ENCODE measurements around the gene PCED1B. TPM values are rescaled to one million over a fixed set of nuclear protein-coding genes. Genes with fewer than 3 reads are reported as not detected.

Gene PCED1B
- total and polyA plus RNA-seq, 2 donors (not counting 1 experiment from before 2014, with no cell fraction given): 26.2 to 45.8 TPM

GRCh38 chr12:47067771-47068431, 11.5 kb upstream of the PCED1B start:
- no peak overlapping the region for H3K27ac Mint-ChIP-seq
- ChIA-PET CTCF (interaction anchor here (0.7 to 3.0 kb wide), 3 partner anchors 10 to 329 kb away, joined by 3 to 8 read pairs (median 3); no protein-coding TSS in a partner anchor), POLR2A (no interaction called here)
- Histone ChIP-seq H3K27ac (ENCODE audit: low read length in 2 of 2) (no peak overlapping the region), H3K36me3 (replicated peaks in 1 of 2; ENCODE audit: control extremely low read depth in 1 of 2, control insufficient read depth in 1 of 2, extremely low read depth in 1 of 2, insufficient read depth in 2 of 2, low read length in 1 of 2) (no peaks in the 10 kb centered on the region), H3K9me3 (ENCODE audit: control extremely low read depth in 1 of 3, control insufficient read depth in 2 of 3, insufficient read depth in 1 of 3, low read length in 2 of 3) (no peaks in the 10 kb centered on the region), H3K4me1 (ENCODE audit: control insufficient read depth in 2 of 2, insufficient read depth in 2 of 2, low read length in 2 of 2) (no peaks in the 10 kb centered on the region), H3K4me2 (replicated peaks; ENCODE audit: low read depth, low read length, poor library complexity, severe bottlenecking) (no peak overlapping the region), H3K4me3 (ENCODE audit: control extremely low read depth in 1 of 5, extremely low read depth in 1 of 5, insufficient read depth in 1 of 5, low read depth in 2 of 5, low read length in 4 of 5) (no peak overlapping the region), H3K79me2 (ENCODE audit: control insufficient read depth, insufficient read depth, low read length) (no peaks in the 10 kb centered on the region), H3K27me3 (replicated peaks in 1 of 4; ENCODE audit: control extremely low read depth in 1 of 4, control insufficient read depth in 3 of 4, insufficient read depth in 4 of 4, low read length in 3 of 4) (no peaks in the 10 kb centered on the region), H4K20me1 (ENCODE audit: control insufficient read depth, insufficient read depth, low read length, poor library complexity, severe bottlenecking) (no peaks in the 10 kb centered on the region), H2AFZ (ENCODE audit: insufficient read depth, low read depth, low read length, poor library complexity, severe bottlenecking) (no peak overlapping the region), H3K9ac (ENCODE audit: low read length) (no peak overlapping the region)
- WGBS (ENCODE audit: insufficient coverage): 83% methylated on average over 1 of the region's 5 CpGs
- no peaks in the 10 kb centered on the region for H3K9me3 Mint-ChIP-seq (ENCODE audit: insufficient read depth)
- intact Hi-C loops (cut with micrococcal nuclease): no loop called here
- TF ChIP-seq CTCF (IDR thresholded peaks at IDR 0.05): no peak
- no peak for TF ChIP-seq EZH2 (IDR thresholded peaks at IDR 0.05; ENCODE audit: borderline replicate concordance, insufficient read depth, low read depth, low read length, poor library complexity, severe bottlenecking)
- no peaks in the 10 kb centered on the region for H3K27me3 Mint-ChIP-seq
- DNase-seq: no peak
- no peak for ATAC-seq (ENCODE audit: low read depth)
- H3K4me1 Mint-ChIP-seq: no peaks in the 10 kb centered on the region
- H3K4me3 Mint-ChIP-seq: no peak overlapping the region

- no peaks in the 10 kb centered on the region for H3K9me3 ChIP-seq (ENCODE audit: control extremely low read depth in 1 of 3, control insufficient read depth in 2 of 3, insufficient read depth in 1 of 3, low read length in 2 of 3)
- no peak overlapping the region for H3K4me2 ChIP-seq (replicated peaks; ENCODE audit: low read depth, low read length, poor library complexity, severe bottlenecking)
- Mint-ChIP-seq H3K27me3 (no peaks in the 10 kb centered on the region), H3K4me1 (no peaks in the 10 kb centered on the region), H3K9me3 (ENCODE audit: insufficient read depth) (no peaks in the 10 kb centered on the region), H3K27ac (no peak overlapping the region), H3K4me3 (no peak overlapping the region)
- H3K4me1 ChIP-seq (ENCODE audit: control insufficient read depth in 2 of 2, insufficient read depth in 2 of 2, low read length in 2 of 2): no peaks in the 10 kb centered on the region
- no peaks in the 10 kb centered on the region for H3K79me2 ChIP-seq (ENCODE audit: control insufficient read depth, insufficient read depth, low read length)
- ATAC-seq (ENCODE audit: low read depth) (no peak), DNase-seq (no peak)
- H4K20me1 ChIP-seq (ENCODE audit: control insufficient read depth, insufficient read depth, low read length, poor library complexity, severe bottlenecking): no peaks in the 10 kb centered on the region
- TF ChIP-seq CTCF (IDR thresholded peaks at IDR 0.05) (no peak), EZH2 (IDR thresholded peaks at IDR 0.05; ENCODE audit: borderline replicate concordance, insufficient read depth, low read depth, low read length, poor library complexity, severe bottlenecking) (no peak)
- intact Hi-C loops (cut with micrococcal nuclease): no loop called here
- no peaks in the 10 kb centered on the region for H3K36me3 ChIP-seq (replicated peaks in 1 of 2; ENCODE audit: control extremely low read depth in 1 of 2, control insufficient read depth in 1 of 2, extremely low read depth in 1 of 2, insufficient read depth in 2 of 2, low read length in 1 of 2)
- no peaks in the 10 kb centered on the region for H3K27me3 ChIP-seq (replicated peaks in 1 of 4; ENCODE audit: control extremely low read depth in 1 of 4, control insufficient read depth in 3 of 4, insufficient read depth in 4 of 4, low read length in 3 of 4)
- ChIA-PET CTCF (interaction anchor here (0.7 to 1.1 kb wide), 3 partner anchors 10 to 574 kb away, joined by 3 read pairs; no protein-coding TSS in a partner anchor), POLR2A (no interaction called here)
- H3K9ac ChIP-seq (ENCODE audit: low read length): no peak overlapping the region
- no peak overlapping the region for H3K27ac ChIP-seq (ENCODE audit: low read length in 2 of 2)
- no peak overlapping the region for H3K4me3 ChIP-seq (ENCODE audit: control extremely low read depth in 1 of 5, extremely low read depth in 1 of 5, insufficient read depth in 1 of 5, low read depth in 2 of 5, low read length in 4 of 5)
- WGBS (ENCODE audit: insufficient coverage): 93% methylated on average over 3 of the region's 6 CpGs
- H2AFZ ChIP-seq (ENCODE audit: insufficient read depth, low read depth, low read length, poor library complexity, severe bottlenecking): no peak overlapping the region
Measured at GRCh38 chr12:47068539-47068938, 10.9 kb upstream of the PCED1B start.
